H1 (cell line): Measurements from ENCODE around the gene SLC6A19. TPM values are rescaled to one million over a fixed set of nuclear protein-coding genes. Genes with fewer than 3 reads are reported as not detected.

Source experiments
- ASH2L ChIP-seq: fragments of 200-600, 300-600 bp; sonication (generic); IDR thresholded peaks from one replicate; pipeline ENCODE4 v1.7.1; 2017; ENCODE audit warnings: low read length
- CEBPB ChIP-seq: IDR thresholded peaks from 2 replicates; pipeline ENCODE4 v1.6.1; 2012; ENCODE audit warnings: low read depth, low read length
- NRF1 ChIP-seq: IDR thresholded peaks from 2 replicates; pipeline ENCODE4 v1.6.1; 2011; ENCODE audit warnings: mild to moderate bottlenecking, low read depth, low read length, improper control_type of control experiment
- POLR2A ChIP-seq, 2 experiments: IDR thresholded peaks; 1 replicate in 1 of 2; 2 replicates in 1 of 2; pipeline ENCODE4 v1.6.1; 2011; ENCODE audit warnings: low read depth in 2 of 2, low read length in 2 of 2, mild to moderate bottlenecking in 2 of 2; ENCODE audit errors: control extremely low read depth in 1 of 2
- SP1 ChIP-seq: IDR thresholded peaks from 2 replicates; pipeline ENCODE4 v1.6.1; 2011; ENCODE audit warnings: low read depth, low read length
- ZNF274 ChIP-seq: IDR thresholded peaks from 2 replicates; pipeline ENCODE4 v1.7.0; 2012; ENCODE audit warnings: low read length, borderline replicate concordance; ENCODE audit errors: extremely low read depth
- polyA plus RNA-seq, 7 experiments: library from polyadenylated mRNA; depleted of rRNA in 3 of 7; stranded (reverse) in 5 of 7; unstranded in 2 of 7; fragments of >200 nt in 5 of 7; fragments of 200-250 nt in 2 of 7; gene quantifications; 1 replicate in 5 of 7; 2 replicates in 1 of 7; 4 replicates in 1 of 7; pipeline versions ENCODE4 v1.2.1 to v1.2.3, GENCODE V29; 2011 to 2013; ENCODE audit warnings: missing spikeins in 2 of 7, mixed read lengths in 2 of 7
- total RNA-seq: library from RNA; stranded (reverse); fragmentation: NEBNext Ultra II Directional; extraction: Animal tissue kit (Norgen Biotek cat#: 25700); gene quantifications from 2 replicates; pipeline ENCODE4 v1.2.1, GENCODE V29; 2021

The SLC6A19 gene
- total and polyA plus RNA-seq, 2 of the 8 experiments (the other 6 are each of a cell fraction or from before 2014, with no cell fraction given), result 0.02 TPM; not detected in 1

- no peak for TF ChIP-seq NRF1
- no peak for TF ChIP-seq POLR2A (IDR thresholded peaks at IDR 0.05; ENCODE audit: control extremely low read depth in 1 of 2, low read depth in 2 of 2, low read length in 2 of 2)
- no peak for TF ChIP-seq ZNF274
- no peak for TF ChIP-seq SP1
- no peak for TF ChIP-seq ASH2L
- no peak for TF ChIP-seq CEBPB
- TF ChIP-seq, all 59 proteins: peak for 0
Measured at GRCh38 chr5:1192971-1193590, 8.3 kb upstream of the SLC6A19 start (continued).
